ENCODE measurements around the gene SPDYE2.
"Not testable (repeated sequence)": the region's sequence is repeated elsewhere in the genome, so short reads cannot be mapped to it uniquely, and the experiment has no call there.

DNA sequence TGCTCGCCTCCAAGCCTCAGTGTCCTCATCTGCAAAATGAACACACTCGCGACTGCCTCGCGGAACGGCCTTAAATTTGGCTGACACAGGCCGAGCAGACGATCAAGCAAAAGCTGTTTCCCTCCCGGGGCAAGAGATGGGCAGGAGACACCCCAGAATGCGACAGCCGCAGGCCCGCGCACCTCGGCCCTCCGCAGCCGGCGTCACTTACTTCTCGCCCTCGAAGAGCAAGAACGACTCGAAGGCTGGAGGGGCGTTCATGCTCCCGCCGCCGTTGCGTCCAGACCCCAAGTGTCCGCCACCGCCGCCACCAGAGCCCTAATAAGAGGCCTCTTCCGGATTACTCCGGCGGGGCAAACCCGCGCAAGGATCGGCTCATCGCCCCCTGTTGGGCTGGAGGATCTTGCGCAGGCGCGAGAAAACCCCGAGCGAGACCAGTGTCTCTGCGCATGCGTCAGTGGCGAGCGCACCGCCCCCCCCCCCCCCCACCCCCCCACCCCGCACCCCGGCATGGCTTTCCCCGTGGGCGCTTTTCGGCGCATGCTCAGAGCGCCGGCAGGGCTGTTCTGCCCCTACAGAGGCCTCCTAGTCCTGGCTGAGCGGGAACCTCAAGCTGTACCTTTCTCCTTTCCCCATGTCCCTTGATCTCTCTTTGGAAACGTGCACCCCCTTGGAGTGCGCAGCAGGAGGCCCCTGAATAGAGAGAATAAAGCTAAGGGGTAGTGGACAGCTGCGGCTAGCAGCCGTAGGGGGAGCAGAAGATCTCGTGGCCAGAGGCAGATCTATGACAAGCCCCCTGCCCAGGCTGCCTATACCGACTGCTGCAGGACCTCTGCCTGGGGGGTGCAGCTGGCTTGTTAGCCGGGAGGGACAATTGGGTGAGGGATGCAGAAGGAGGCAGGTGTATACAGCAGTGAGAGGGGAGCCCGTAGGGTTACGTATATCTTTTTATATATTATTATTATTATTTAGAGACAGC lies 21.5 kb downstream of the SPDYE2 start, which contains the start of gene POLR2J3:
- TF ChIP-seq GATA2, GATA3 (IDR thresholded peaks at IDR 0.05; ENCODE audit: low read depth, low read length): not testable (repeated sequence)

Data from SH-SY5Y (cell line).